Measurements from ENCODE around the gene HHIPL2. TPM values are rescaled to one million over a fixed set of nuclear protein-coding genes. Genes with fewer than 3 reads are reported as not detected.

Gene HHIPL2
- total and polyA plus RNA-seq, 10 of the 15 experiments (the other 5 are each of a cell fraction or from before 2014, with no cell fraction given), result 0.06 to 0.29 (median 0.09) TPM; not detected in 3

- ChIA-PET POLR2A (no interaction called here), CTCF (no interaction called here), SMC1A (ENCODE audit: uncharacterized antibody, unreplicated experiment) (no interaction called here), RAD21 (ENCODE audit: unreplicated experiment) (no interaction called here)
- Histone ChIP-seq H3K4me3 (no peak overlapping the region), H3K9me3 (replicated peaks; ENCODE audit: control insufficient read depth, insufficient read depth, low read length) (no peaks in the 10 kb centered on the region), H3K27me3 (replicated peaks in 1 of 2; ENCODE audit: control insufficient read depth in 2 of 2, insufficient read depth in 2 of 2, low read length in 1 of 2) (no peaks in the 10 kb centered on the region), H4K20me1 (ENCODE audit: control insufficient read depth, insufficient read depth) (no peaks in the 10 kb centered on the region), H3K36me3 (ENCODE audit: control insufficient read depth in 2 of 2, insufficient read depth in 2 of 2, low read length in 1 of 2) (no peaks in the 10 kb centered on the region), H2AFZ (ENCODE audit: control insufficient read depth, low read depth, low read length) (no peak overlapping the region), H3K27ac (ENCODE audit: control insufficient read depth, insufficient read depth) (no peak overlapping the region), H3K79me2 (ENCODE audit: control insufficient read depth, insufficient read depth, low read length) (no peaks in the 10 kb centered on the region), H3K4me1 (ENCODE audit: control insufficient read depth, insufficient read depth, low read length) (no peaks in the 10 kb centered on the region), H3K9ac (ENCODE audit: control insufficient read depth, insufficient read depth, low read length) (no peak overlapping the region), H3K4me2 (ENCODE audit: control insufficient read depth, insufficient read depth) (no peak overlapping the region)
- no peak for ATAC-seq
- 36% methylated on average over 4 of the region's 4 CpGs for WGBS (ENCODE audit: insufficient coverage, insufficient replicate concordance, low lambda C conversion rate, missing lambda C conversion rate)
- DNase-seq (ENCODE audit: low read depth, low spot score), result no peak
- no peak for FAIRE-seq
- in situ Hi-C loops (cut with MboI), result no loop called here
- no peak for TF ChIP-seq EED (IDR thresholded peaks at IDR 0.05; ENCODE audit: low read depth)
- TF ChIP-seq CHD2 (IDR thresholded peaks at IDR 0.05; ENCODE audit: borderline replicate concordance, low read depth, low read length), result no peak
- TF ChIP-seq RBBP5 (conservative IDR thresholded peaks at IDR 0.05), result no peak
- TF ChIP-seq HDGF (IDR thresholded peaks at IDR 0.05), result no peak
- TF ChIP-seq ZNF384 (IDR thresholded peaks at IDR 0.05; ENCODE audit: borderline replicate concordance, low read depth, low read length), result no peak
- no peak for TF ChIP-seq RELA (IDR thresholded peaks at IDR 0.05; ENCODE audit: borderline replicate concordance, partially characterized antibody)
- TF ChIP-seq KLF5 (IDR thresholded peaks at IDR 0.05; ENCODE audit: partially characterized antibody), result no peak
- no peak for TF ChIP-seq POLR2A (IDR thresholded peaks at IDR 0.05; ENCODE audit: low read depth, low read length)
- no peak for TF ChIP-seq SMAD1 (IDR thresholded peaks at IDR 0.05; ENCODE audit: low read depth, partially characterized antibody)
- no peak for TF ChIP-seq FOXK2 (IDR thresholded peaks at IDR 0.05)
- no peak for TF ChIP-seq JUND (IDR thresholded peaks at IDR 0.05; ENCODE audit: low read depth, low read length)
- no peak for TF ChIP-seq TBL1XR1 (IDR thresholded peaks at IDR 0.05; ENCODE audit: low read depth, low read length)
- no peak for TF ChIP-seq RAD51 (IDR thresholded peaks at IDR 0.05)
- intact Hi-C loops (cut with micrococcal nuclease; ENCODE audit: unreplicated experiment), result no loop called here
- no TSS peak for BruUV-seq (replicated peaks)
Observed at GRCh38 chr1:222596696-222597095, 48.8 kb upstream of the HHIPL2 start.

Measured in GM12878 (cell line).